HS-5 (cell line): Measurements from ENCODE around the gene ECSCR.
"Not testable (repeated sequence)": the region's sequence is repeated elsewhere in the genome, so short reads cannot be mapped to it uniquely, and the experiment has no call there.

Experiments
- DNase-seq: peaks from one replicate; pipeline ENCODE4 v3.0.0-alpha.2; 2012; ENCODE audit warnings: low read depth

The ECSCR gene

GRCh38 chr5:139445325-139446170, 17.0 kb downstream of the ECSCR start:
- no peak for DNase-seq

GRCh38 chr5:139443831-139444453, 18.6 kb downstream of the ECSCR start:
- DNase-seq: peak; percentile 82

GRCh38 chr5:139440416-139440815, 22.1 kb downstream of the ECSCR start:
- DNase-seq: not testable (repeated sequence)

- DNase-seq: peak; percentile 51
Measured at GRCh38 chr5:139439013-139439903, 23.3 kb downstream of the ECSCR start, which contains the start of gene DNAJC18. TSS of gene DNAJC18 (minus strand) at chr5:139439525. CDS start at chr5:139439445, 80 bp downstream.

GRCh38 chr5:139438707-139439012, 23.9 kb downstream of the ECSCR start:
- DNase-seq: no peak

- no peak for DNase-seq
Measured at GRCh38 chr5:139435676-139436075, 26.9 kb downstream of the ECSCR start.

GRCh38 chr5:139431706-139432105, 30.8 kb downstream of the ECSCR start:
- peak; percentile 20 for DNase-seq

- no peak for DNase-seq
Measured at GRCh38 chr5:139430015-139430414, 32.5 kb downstream of the ECSCR start.

GRCh38 chr5:139426203-139426885, 36.2 kb downstream of the ECSCR start:
- DNase-seq: no peak

GRCh38 chr5:139425497-139425896, 37.0 kb downstream of the ECSCR start:
- no peak for DNase-seq

- no peak for DNase-seq
Measured at GRCh38 chr5:139422307-139422893, 40.1 kb downstream of the ECSCR start.

- no peak for DNase-seq
Measured at GRCh38 chr5:139419226-139420192, 43.0 kb downstream of the ECSCR start.

GRCh38 chr5:139418793-139419192, 43.8 kb downstream of the ECSCR start:
- DNase-seq: no peak

GRCh38 chr5:139417214-139417613, 45.3 kb downstream of the ECSCR start:
- DNase-seq: no peak

- DNase-seq: no peak
Measured at GRCh38 chr5:139416651-139417050, 45.9 kb downstream of the ECSCR start.

- no peak for DNase-seq
Measured at GRCh38 chr5:139415869-139416268, 46.7 kb downstream of the ECSCR start.

- DNase-seq: no peak
Measured at GRCh38 chr5:139415221-139415861, 47.2 kb downstream of the ECSCR start.

GRCh38 chr5:139414581-139415130, 47.9 kb downstream of the ECSCR start:
- no peak for DNase-seq

- no peak for DNase-seq
Measured at GRCh38 chr5:139413963-139414362, 48.6 kb downstream of the ECSCR start.

GRCh38 chr5:139413153-139413552, 49.4 kb downstream of the ECSCR start:
- DNase-seq: no peak
